ENCODE measurements around the gene HMGA1. TPM values are rescaled to one million over a fixed set of nuclear protein-coding genes. Genes with fewer than 3 reads are reported as not detected.

The HMGA1 gene
- total RNA-seq, 1 donor from 2014 or later = 33.4 TPM

DNA sequence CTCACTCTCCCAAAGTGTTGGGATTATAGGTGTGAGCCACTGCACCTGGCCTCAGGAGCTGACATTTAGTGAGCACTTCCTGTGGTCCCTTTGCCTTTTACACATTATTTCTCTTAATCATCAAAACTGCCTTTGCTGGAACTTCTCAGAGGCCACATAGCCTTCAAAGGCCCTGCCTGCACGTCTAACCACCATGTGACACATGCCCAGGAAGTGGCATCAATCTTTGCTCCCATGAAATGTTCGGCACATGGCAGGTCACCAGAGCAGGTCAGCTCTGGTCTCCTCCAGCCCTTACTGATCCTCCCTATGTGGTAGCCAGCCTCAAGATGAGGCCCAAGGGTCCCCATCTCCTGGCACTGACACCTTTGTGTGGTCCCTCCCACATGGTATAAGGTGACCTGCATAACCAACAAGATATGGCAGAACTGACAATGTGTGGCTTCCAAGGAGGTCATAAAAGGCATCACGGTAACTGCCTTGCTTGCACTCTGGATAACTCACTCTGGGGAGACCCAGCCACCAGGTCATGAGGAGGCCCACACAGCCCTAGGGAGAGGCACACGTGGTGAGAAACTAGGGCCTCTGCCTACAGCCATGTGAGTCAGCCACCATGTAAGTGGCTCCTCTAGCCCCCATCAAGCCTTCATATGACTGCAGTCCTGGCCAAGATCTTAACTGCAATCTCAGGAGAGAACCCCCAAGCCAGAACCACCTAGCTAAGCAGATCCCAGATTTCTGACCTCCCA is 28.8 kb upstream of the HMGA1 start:
- DNase-seq (ENCODE audit: low spot score) = no peak
- TF ChIP-seq, protein P1, sequence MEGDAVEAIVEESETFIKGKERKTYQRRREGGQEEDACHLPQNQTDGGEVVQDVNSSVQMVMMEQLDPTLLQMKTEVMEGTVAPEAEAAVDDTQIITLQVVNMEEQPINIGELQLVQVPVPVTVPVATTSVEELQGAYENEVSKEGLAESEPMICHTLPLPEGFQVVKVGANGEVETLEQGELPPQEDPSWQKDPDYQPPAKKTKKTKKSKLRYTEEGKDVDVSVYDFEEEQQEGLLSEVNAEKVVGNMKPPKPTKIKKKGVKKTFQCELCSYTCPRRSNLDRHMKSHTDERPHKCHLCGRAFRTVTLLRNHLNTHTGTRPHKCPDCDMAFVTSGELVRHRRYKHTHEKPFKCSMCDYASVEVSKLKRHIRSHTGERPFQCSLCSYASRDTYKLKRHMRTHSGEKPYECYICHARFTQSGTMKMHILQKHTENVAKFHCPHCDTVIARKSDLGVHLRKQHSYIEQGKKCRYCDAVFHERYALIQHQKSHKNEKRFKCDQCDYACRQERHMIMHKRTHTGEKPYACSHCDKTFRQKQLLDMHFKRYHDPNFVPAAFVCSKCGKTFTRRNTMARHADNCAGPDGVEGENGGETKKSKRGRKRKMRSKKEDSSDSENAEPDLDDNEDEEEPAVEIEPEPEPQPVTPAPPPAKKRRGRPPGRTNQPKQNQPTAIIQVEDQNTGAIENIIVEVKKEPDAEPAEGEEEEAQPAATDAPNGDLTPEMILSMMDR (IDR thresholded peaks at IDR 0.05) = no peak
- Mint-ChIP-seq H3K4me1 (ENCODE audit: low read depth) (no peaks in the 10 kb centered on the region), H3K9me3 (ENCODE audit: low read depth) (no peaks in the 10 kb centered on the region), H3K4me3 (ENCODE audit: unreplicated experiment) (no peak overlapping the region), H3K36me3 (ENCODE audit: low read depth) (no peaks in the 10 kb centered on the region), H3K27me3 (ENCODE audit: low read depth) (no peaks in the 10 kb centered on the region), H3K27ac (ENCODE audit: unreplicated experiment) (no peak overlapping the region)

DNA sequence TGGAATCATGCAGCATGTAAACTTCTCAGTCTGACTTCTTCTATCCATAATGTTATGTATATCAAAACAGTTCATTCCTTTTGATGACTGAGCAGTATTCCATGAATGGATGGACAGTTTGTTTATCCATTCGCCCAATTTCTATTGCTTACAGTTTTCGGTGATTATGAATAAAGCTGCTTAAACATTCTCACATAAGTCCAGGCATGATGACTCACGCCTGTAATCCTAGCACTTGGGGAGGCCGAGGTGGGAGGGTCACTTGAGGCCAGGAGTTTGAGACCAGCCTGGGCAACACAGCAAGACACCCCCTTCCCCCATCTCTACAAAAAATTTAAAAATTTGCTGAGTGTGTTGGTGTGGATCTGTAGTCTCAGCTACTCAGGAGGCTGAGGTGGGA is 22.9 kb upstream of the HMGA1 start:
- DNase-seq (ENCODE audit: low spot score) = no peak

GRCh38 chr6:34218691-34219090 is 18.0 kb upstream of the HMGA1 start:
- H3K9me3 Mint-ChIP-seq (ENCODE audit: low read depth) = no peaks in the 10 kb centered on the region
- DNase-seq (ENCODE audit: low spot score) = no peak
- TF ChIP-seq, protein P1 (IDR thresholded peaks at IDR 0.05) = no peak
- no peaks in the 10 kb centered on the region for H3K36me3 Mint-ChIP-seq (ENCODE audit: low read depth)
- H3K4me1 Mint-ChIP-seq (ENCODE audit: low read depth) = peaks cover 8% of the 10 kb centered on the region
- no peaks in the 10 kb centered on the region for H3K27me3 Mint-ChIP-seq (ENCODE audit: low read depth)
- no peak overlapping the region for H3K4me3 Mint-ChIP-seq (ENCODE audit: unreplicated experiment)
- H3K27ac Mint-ChIP-seq (ENCODE audit: unreplicated experiment) = no peak overlapping the region

More for the DNA sequence above, 22.9 kb upstream of the HMGA1 start:
- Mint-ChIP-seq H3K36me3 (ENCODE audit: low read depth) (no peaks in the 10 kb centered on the region), H3K4me3 (ENCODE audit: unreplicated experiment) (no peak overlapping the region), H3K27ac (ENCODE audit: unreplicated experiment) (no peak overlapping the region), H3K27me3 (ENCODE audit: low read depth) (no peaks in the 10 kb centered on the region), H3K4me1 (ENCODE audit: low read depth) (no peaks in the 10 kb centered on the region), H3K9me3 (ENCODE audit: low read depth) (no peaks in the 10 kb centered on the region)
- TF ChIP-seq, protein P1 (IDR thresholded peaks at IDR 0.05) = no peak

DNA sequence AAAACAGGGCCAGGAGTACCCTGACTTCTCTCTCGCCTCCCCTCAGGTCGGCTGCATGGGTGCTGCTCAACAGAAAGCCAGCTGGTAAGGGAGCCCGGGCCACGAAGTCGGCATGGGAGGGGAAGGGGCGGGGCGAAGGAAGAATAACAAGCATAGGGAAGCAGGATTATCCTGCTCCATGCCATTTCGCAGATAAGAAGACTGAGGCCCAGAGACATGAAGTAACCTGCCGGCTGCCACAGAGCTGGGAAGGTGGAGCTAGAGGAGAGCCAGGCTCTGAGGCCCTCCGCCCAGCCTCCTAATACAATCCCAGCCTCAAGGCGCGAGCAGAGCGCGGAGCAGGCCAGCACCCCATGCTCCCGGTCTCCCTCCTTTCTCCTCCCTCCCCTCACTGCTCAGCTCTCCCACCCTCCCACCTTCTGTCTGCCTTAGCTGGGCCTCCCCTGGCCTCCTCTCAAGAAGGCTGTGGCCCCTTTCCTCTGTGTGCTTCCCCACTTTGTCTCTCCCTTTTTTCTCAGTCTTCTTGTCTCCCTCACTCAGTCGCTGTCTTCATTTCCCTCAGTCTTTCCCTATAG is 13.2 kb upstream of the HMGA1 start:
- H3K4me3 Mint-ChIP-seq (ENCODE audit: unreplicated experiment) = peak overlapping the region; percentile 75
- no peaks in the 10 kb centered on the region for H3K36me3 Mint-ChIP-seq (ENCODE audit: low read depth)
- TF ChIP-seq, protein P1 (IDR thresholded peaks at IDR 0.05) = no peak
- no peaks in the 10 kb centered on the region for H3K9me3 Mint-ChIP-seq (ENCODE audit: low read depth)
- peak overlapping the region; percentile 89 for H3K27ac Mint-ChIP-seq (ENCODE audit: unreplicated experiment)
- H3K27me3 Mint-ChIP-seq (ENCODE audit: low read depth) = no peaks in the 10 kb centered on the region
- no peak for DNase-seq (ENCODE audit: low spot score)
- peaks cover 13% of the 10 kb centered on the region for H3K4me1 Mint-ChIP-seq (ENCODE audit: low read depth)

DNA sequence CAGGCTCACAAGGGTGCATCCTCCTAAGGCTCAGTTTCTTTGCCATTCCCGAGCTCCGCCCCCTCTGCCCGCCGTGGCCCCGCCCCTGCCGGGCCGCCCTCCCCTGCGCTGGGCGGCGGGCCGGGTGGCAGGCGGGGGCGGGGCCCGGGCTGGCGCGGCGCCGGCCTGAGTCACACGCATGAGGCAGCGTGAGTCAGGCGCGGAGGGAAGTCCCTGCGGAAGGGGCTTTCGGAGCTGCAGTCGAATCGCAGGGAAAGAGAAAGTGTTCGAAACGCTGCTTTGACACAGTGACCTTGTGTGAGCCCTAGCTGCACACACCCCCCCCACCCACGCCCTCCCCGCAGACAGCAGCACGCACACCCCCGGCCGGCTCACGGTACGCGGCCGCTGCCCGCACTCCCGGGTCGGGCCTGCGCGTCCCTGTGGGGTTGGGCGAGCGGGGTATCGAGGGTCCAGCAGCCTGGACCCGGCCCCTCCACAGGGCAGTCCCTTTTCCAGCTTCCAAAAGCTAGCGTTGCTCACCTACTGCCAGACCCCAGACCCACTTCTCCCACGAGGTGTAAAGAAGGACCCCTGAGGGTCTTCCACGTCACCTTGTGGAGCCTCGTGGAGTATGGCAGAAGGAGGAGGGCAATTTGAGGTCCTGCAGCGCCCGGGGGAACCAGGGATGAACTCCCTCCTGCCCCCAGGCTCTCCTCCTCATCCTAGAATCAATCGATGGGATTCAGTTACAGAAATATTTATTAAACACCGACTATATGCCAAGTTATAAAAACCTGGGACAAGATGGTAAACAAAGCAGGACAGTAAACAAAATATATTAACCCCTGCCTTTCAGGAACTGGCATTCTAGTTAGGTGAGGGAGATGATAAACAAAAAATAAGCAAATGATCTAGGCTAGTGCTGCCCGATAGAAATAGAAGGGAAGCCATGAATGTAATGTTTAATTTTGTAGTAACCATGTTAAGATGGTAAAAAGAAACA is 12.4 kb upstream of the HMGA1 start:
- TF ChIP-seq, protein P1 (IDR thresholded peaks at IDR 0.05) = no peak
- H3K27me3 Mint-ChIP-seq (ENCODE audit: low read depth) = no peaks in the 10 kb centered on the region
- H3K36me3 Mint-ChIP-seq (ENCODE audit: low read depth) = no peaks in the 10 kb centered on the region
- H3K27ac Mint-ChIP-seq (ENCODE audit: unreplicated experiment) = peak overlapping the region; percentile 89
- peak overlapping the region; percentile 75 for H3K4me3 Mint-ChIP-seq (ENCODE audit: unreplicated experiment)
- no peak for DNase-seq (ENCODE audit: low spot score)
- no peaks in the 10 kb centered on the region for H3K9me3 Mint-ChIP-seq (ENCODE audit: low read depth)
- peaks cover 13% of the 10 kb centered on the region for H3K4me1 Mint-ChIP-seq (ENCODE audit: low read depth)

Measured in chondrocyte (in vitro differentiated cells).